H1 (cell line): Measurements from ENCODE around the gene CCDC60. TPM values are rescaled to one million over a fixed set of nuclear protein-coding genes. Genes with fewer than 3 reads are reported as not detected.

ENCODE experiments used
- CTCF ChIA-PET: fragments of 300-600 bp; sonication (Branson Sonifier 250); formaldehyde crosslinking; loops from one replicate; lab custom pipeline; 2021; ENCODE audit not compliant: partially characterized antibody; lab: Charles Lee
- POLR2A ChIA-PET: fragments of 300-600 bp; sonication (Branson Sonifier 250); formaldehyde crosslinking; loops from one replicate; lab custom pipeline; 2021; ENCODE audit warnings: inconsistent platforms; ENCODE audit not compliant: partially characterized antibody; lab: Charles Lee
- DNase-seq, 2 experiments: peaks; one replicate each; pipeline versions ENCODE4 v3.0.0 to v3.0.0-alpha.2; 2010 to 2022; ENCODE audit warnings: low spot score in 2 of 2, low read depth in 1 of 2, mixed read lengths in 1 of 2
- FAIRE-seq: peaks from 2 replicates; lab custom pipeline; 2011; peaks lifted over from hg19 to GRCh38; lab: Jason Lieb, UNC
- H2AFZ ChIP-seq: 2 replicates; pipeline ENCODE4 v1.8.1; 2012; ENCODE audit warnings: low read length, inconsistent platforms
- H2AK5ac ChIP-seq: 2 replicates; pipeline ENCODE4 v1.6.1; 2013; ENCODE audit warnings: low read depth, low read length
- H2BK120ac ChIP-seq: replicated peaks from 2 replicates; pipeline ENCODE3; 2013; ENCODE audit warnings: low read depth, low read length, inconsistent platforms
- H2BK12ac ChIP-seq: 2 replicates; pipeline ENCODE4 v1.6.1; 2013; ENCODE audit warnings: low read depth, low read length
- H2BK15ac ChIP-seq: 2 replicates; pipeline ENCODE4 v1.6.1; 2013; ENCODE audit warnings: low read length
- H2BK20ac ChIP-seq: 2 replicates; pipeline ENCODE4 v1.6.1; 2013; ENCODE audit warnings: low read length
- H2BK5ac ChIP-seq: 2 replicates; pipeline ENCODE4 v1.6.1; 2013; ENCODE audit warnings: low read depth, low read length
- H3K14ac ChIP-seq: 2 replicates; pipeline ENCODE4 v1.6.1; 2013; ENCODE audit warnings: inconsistent platforms; ENCODE audit not compliant: insufficient read length
- H3K18ac ChIP-seq: 2 replicates; pipeline ENCODE4 v1.6.1; 2013; ENCODE audit warnings: low read length; ENCODE audit errors: extremely low read depth
- H3K23ac ChIP-seq: 2 replicates; pipeline ENCODE4 v1.6.1; 2013; ENCODE audit warnings: inconsistent platforms; ENCODE audit not compliant: insufficient read length
- H3K23me2 ChIP-seq: 2 replicates; pipeline ENCODE4 v1.6.1; 2013; ENCODE audit warnings: low read depth, low read length
- H3K27ac ChIP-seq: 2 replicates; pipeline ENCODE4 v1.6.1; 2011; ENCODE audit warnings: low read depth, low read length, inconsistent platforms
- H3K27me3 ChIP-seq, 4 experiments: replicated peaks in 1 of 4; 1 replicate in 1 of 4; 2 replicates in 3 of 4; pipeline versions ENCODE4 v1.6.1 to v1.8.1; 2011 to 2013; ENCODE audit warnings: low read length in 3 of 4, mild to moderate bottlenecking in 3 of 4, inconsistent platforms in 2 of 4, mixed read lengths in 2 of 4, moderate library complexity in 1 of 4; ENCODE audit not compliant: control insufficient read depth in 3 of 4, insufficient read depth in 3 of 4; ENCODE audit errors: extremely low read depth in 1 of 4
- H3K36me3 ChIP-seq, 4 experiments: 2 replicates each; pipeline versions ENCODE4 v1.6.1 to v1.8.1; 2011 to 2013; ENCODE audit warnings: mild to moderate bottlenecking in 4 of 4, low read length in 3 of 4, moderate library complexity in 2 of 4, control low read depth in 1 of 4, inconsistent platforms in 1 of 4; ENCODE audit not compliant: insufficient read depth in 4 of 4, control insufficient read depth in 2 of 4
- H3K4ac ChIP-seq: replicated peaks from 2 replicates; pipeline ENCODE3; 2013; ENCODE audit warnings: low read length, low read depth, mixed read lengths, inconsistent platforms; ENCODE audit not compliant: insufficient read length
- H3K4me1 ChIP-seq, 4 experiments: replicated peaks in 1 of 4; 1 replicate in 1 of 4; 2 replicates in 3 of 4; pipeline versions ENCODE4 v1.6.1 to v1.8.1; 2011 to 2013; ENCODE audit warnings: low read length in 3 of 4, inconsistent platforms in 2 of 4, mixed read lengths in 1 of 4; ENCODE audit not compliant: insufficient read depth in 4 of 4, control insufficient read depth in 3 of 4
- H3K4me2 ChIP-seq, 2 experiments: 2 replicates each; pipeline versions ENCODE4 v1.6.1 to v1.8.1; 2011 to 2013; ENCODE audit warnings: low read depth in 2 of 2, low read length in 2 of 2, control low read depth in 1 of 2, inconsistent platforms in 1 of 2, mild to moderate bottlenecking in 1 of 2; ENCODE audit not compliant: insufficient read depth in 1 of 2
- H3K4me3 ChIP-seq, 4 experiments: fragments of 200-600, 300-600 bp in 1 of 4; sonication (generic), shearing (Covaris generic), sonication (Bioruptor Twin) in 1 of 4; 2 replicates each; pipeline versions ENCODE4 v1.5.1 to v1.8.1; 2011 to 2016; ENCODE audit warnings: low read length in 4 of 4, low read depth in 3 of 4, control low read depth in 2 of 4, inconsistent platforms in 2 of 4, mild to moderate bottlenecking in 2 of 4, mixed read lengths in 1 of 4, moderate library complexity in 1 of 4; ENCODE audit not compliant: insufficient read depth in 2 of 4; ENCODE audit errors: extremely low read depth in 1 of 4
- H3K56ac ChIP-seq: replicated peaks from 2 replicates; pipeline ENCODE3; 2013; ENCODE audit warnings: low read depth, mild to moderate bottlenecking, mixed read lengths, low read length, inconsistent platforms; ENCODE audit not compliant: insufficient read length
- H3K79me1 ChIP-seq: 2 replicates; pipeline ENCODE4 v1.6.1; 2013; ENCODE audit warnings: low read depth, low read length, control low read depth
- H3K79me2 ChIP-seq, 2 experiments: 2 replicates each; pipeline versions ENCODE4 v1.6.1 to v1.8.1; 2012 to 2013; ENCODE audit warnings: low read length in 2 of 2, mild to moderate bottlenecking in 2 of 2, inconsistent platforms in 1 of 2; ENCODE audit not compliant: insufficient read depth in 2 of 2, control insufficient read depth in 1 of 2
- H3K9ac ChIP-seq, 4 experiments: replicated peaks in 1 of 4; 1 replicate in 1 of 4; 2 replicates in 3 of 4; pipeline versions ENCODE4 v1.6.1 to v1.8.1; 2011 to 2013; ENCODE audit warnings: low read depth in 3 of 4, low read length in 3 of 4, control low read depth in 2 of 4, mild to moderate bottlenecking in 2 of 4, moderate library complexity in 2 of 4, inconsistent platforms in 1 of 4; ENCODE audit errors: extremely low read depth in 1 of 4
- H3K9me3 ChIP-seq, 2 experiments: 2 replicates each; pipeline versions ENCODE4 v1.6.1 to v1.8.1; 2012 to 2013; ENCODE audit warnings: mild to moderate bottlenecking in 2 of 2, moderate library complexity in 2 of 2, control low read depth in 1 of 2, inconsistent platforms in 1 of 2, low read depth in 1 of 2, low read length in 1 of 2, mixed read lengths in 1 of 2; ENCODE audit not compliant: insufficient read depth in 2 of 2
- H4K20me1 ChIP-seq, 2 experiments: replicated peaks in 1 of 2; 2 replicates each; pipeline versions ENCODE3 to v1.8.1; 2011 to 2013; ENCODE audit warnings: inconsistent platforms in 2 of 2, low read length in 2 of 2, mild to moderate bottlenecking in 1 of 2; ENCODE audit not compliant: insufficient read depth in 2 of 2, control insufficient read depth in 1 of 2
- H4K5ac ChIP-seq: 2 replicates; pipeline ENCODE4 v1.6.1; 2013; ENCODE audit warnings: low read length, low read depth, mixed read lengths, inconsistent platforms; ENCODE audit not compliant: insufficient read length
- H4K8ac ChIP-seq: 2 replicates; pipeline ENCODE4 v1.8.0; 2013; ENCODE audit warnings: mild to moderate bottlenecking, moderate library complexity, low read length, inconsistent platforms; ENCODE audit not compliant: insufficient read depth; ENCODE audit errors: extremely low read depth
- H4K91ac ChIP-seq: replicated peaks from 2 replicates; pipeline ENCODE3; 2013; ENCODE audit warnings: low read length, mixed read lengths, inconsistent platforms; ENCODE audit not compliant: insufficient read length
- CEBPB ChIP-seq: IDR thresholded peaks from 2 replicates; pipeline ENCODE4 v1.6.1; 2012; ENCODE audit warnings: low read depth, low read length
- CREB1 ChIP-seq: IDR thresholded peaks from 2 replicates; pipeline ENCODE4 v1.6.1; 2012; ENCODE audit warnings: inconsistent platforms
- CTBP2 ChIP-seq: IDR thresholded peaks from 2 replicates; pipeline ENCODE4 v1.7.0; 2011; ENCODE audit warnings: borderline replicate concordance, mild to moderate bottlenecking, moderate library complexity, mixed read lengths, low read length; ENCODE audit not compliant: insufficient read depth, insufficient read length
- EZH2 ChIP-seq: fragments of 200-600 bp; sonication (generic); IDR thresholded peaks from 2 replicates; pipeline ENCODE4 v1.7.1; 2012; ENCODE audit warnings: low read depth, mild to moderate bottlenecking, moderate library complexity, low read length, inconsistent platforms; ENCODE audit not compliant: severe bottlenecking
- KDM1A ChIP-seq: fragments of 200-600, 300-600 bp; sonication (generic); IDR thresholded peaks from 2 replicates; pipeline ENCODE4 v1.7.1; 2016; ENCODE audit warnings: mild to moderate bottlenecking, low read length, borderline replicate concordance
- SP4 ChIP-seq: IDR thresholded peaks from 2 replicates; pipeline ENCODE4 v1.6.1; 2012; ENCODE audit warnings: low read length, inconsistent platforms
- WGBS, 2 experiments: shearing (Covaris generic) in 1 of 2; methylation state at CpG; one replicate each; pipeline versions ENCODE4 v1.1.6 to v1.1.7; 2013 to 2015; ENCODE audit warnings: low lambda C conversion rate in 2 of 2, mixed read lengths in 2 of 2, inconsistent platforms in 1 of 2, low coverage in 1 of 2, missing lambda C conversion rate in 1 of 2; ENCODE audit not compliant: insufficient replicate concordance in 2 of 2, insufficient coverage in 1 of 2, insufficient read length in 1 of 2; ENCODE audit errors: extremely low coverage in 1 of 2, missing lambda C conversion rate in 1 of 2; 5-methylcytosine and 5-hydroxymethylcytosine counted together
- polyA plus RNA-seq, 7 experiments: library from polyadenylated mRNA; depleted of rRNA in 3 of 7; stranded (reverse) in 5 of 7; unstranded in 2 of 7; fragments of >200 nt in 5 of 7; fragments of 200-250 nt in 2 of 7; gene quantifications; 1 replicate in 5 of 7; 2 replicates in 1 of 7; 4 replicates in 1 of 7; pipeline versions ENCODE4 v1.2.1 to v1.2.3, GENCODE V29; 2011 to 2013; ENCODE audit warnings: missing spikeins in 2 of 7, mixed read lengths in 2 of 7
- total RNA-seq: library from RNA; stranded (reverse); fragmentation: NEBNext Ultra II Directional; extraction: Animal tissue kit (Norgen Biotek cat#: 25700); gene quantifications from 2 replicates; pipeline ENCODE4 v1.2.1, GENCODE V29; 2021

Gene CCDC60
- total and polyA plus RNA-seq, 2 of the 8 experiments (the other 6 are each of a cell fraction or from before 2014, with no cell fraction given) = 0.05 TPM; not detected in 1

DNA sequence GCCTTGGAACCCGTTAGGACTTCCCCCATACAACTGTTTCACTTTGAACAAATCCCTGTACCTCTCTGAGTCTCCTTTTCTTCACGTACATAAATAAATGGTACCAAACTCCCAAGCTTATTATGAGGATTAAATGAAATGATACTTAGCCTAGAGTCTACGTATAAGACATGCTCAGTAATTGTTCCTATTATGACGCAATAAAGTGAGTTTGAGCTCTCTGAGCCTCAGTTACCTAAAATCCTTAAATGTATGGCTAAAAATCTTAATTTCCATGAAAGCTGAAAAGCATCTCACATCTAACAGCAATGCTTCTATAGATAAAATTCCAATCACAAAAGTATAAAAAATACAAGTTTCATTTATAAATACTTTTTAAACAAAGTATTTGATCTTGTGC is 141.1 kb downstream of the CCDC60 start:
- CTCF ChIA-PET = interaction anchor here (1.1 to 1.4 kb wide), 2 partner anchors 12 to 21 kb away, joined by 3 read pairs; no protein-coding TSS in a partner anchor
- no peak overlapping the region for H4K5ac ChIP-seq

More for the DNA sequence above, 141.1 kb downstream of the CCDC60 start:
- H3K4me1 ChIP-seq = no peaks in the 10 kb centered on the region
- DNase-seq (no peak), FAIRE-seq (no peak)
- H2BK5ac ChIP-seq = no peak overlapping the region
- H3K4ac ChIP-seq = no peak overlapping the region
- no peak overlapping the region for H2BK120ac ChIP-seq
- H4K91ac ChIP-seq = no peak overlapping the region
- H2BK12ac ChIP-seq = no peak overlapping the region
- no peak overlapping the region for H3K23ac ChIP-seq
- no peak overlapping the region for H2BK15ac ChIP-seq
- no peaks in the 10 kb centered on the region for H3K79me2 ChIP-seq
- TF ChIP-seq KDM1A = no peak
- TF ChIP-seq CREB1 = no peak
- TF ChIP-seq CEBPB = peak; percentile 52; the same call in 1 of the 2 replicates
- no peak for TF ChIP-seq CTBP2
- TF ChIP-seq SP4 = no peak
- no peak for TF ChIP-seq EZH2
- no peak overlapping the region for H2AK5ac ChIP-seq
- no peak overlapping the region for H2AFZ ChIP-seq
- peaks cover 0 to 2% (median 0%) of the 10 kb centered on the region in 4 experiments; a peak in 1 of 7 replicates for H3K27me3 ChIP-seq
- no peaks in the 10 kb centered on the region for H3K9me3 ChIP-seq
- POLR2A ChIA-PET = no interaction called here
- H3K18ac ChIP-seq = no peak overlapping the region
- peaks cover 4% of the 10 kb centered on the region; the same call in 1 of the 2 replicates for H3K23me2 ChIP-seq
- H3K14ac ChIP-seq = no peak overlapping the region
- 92% methylated on average over 4 of the region's 4 CpGs; no CpG with 5 or more reads in 1 of the 2 experiments for WGBS, 2 experiments
- H3K4me2 ChIP-seq = no peak overlapping the region
- no peak overlapping the region for H3K9ac ChIP-seq
- H2BK20ac ChIP-seq = no peak overlapping the region
- H4K8ac ChIP-seq = no peak overlapping the region
- no peaks in the 10 kb centered on the region for H3K36me3 ChIP-seq
- H3K27ac ChIP-seq = no peak overlapping the region
- H4K20me1 ChIP-seq = peaks cover 0 to 2% of the 10 kb centered on the region in 2 experiments
- no peak overlapping the region for H3K56ac ChIP-seq
- H3K4me3 ChIP-seq = no peak overlapping the region
- no peaks in the 10 kb centered on the region for H3K79me1 ChIP-seq
